Stomach (tissue), 9 donors: ENCODE results near the gene ASPG. TPM values are rescaled to one million over a fixed set of nuclear protein-coding genes. Genes with fewer than 3 reads are reported as not detected.

Source experiments
- DNase-seq, 2 donors: peaks; one replicate each; pipeline versions ENCODE4 v3.0.0 to v3.0.0-alpha.2; 2013 to 2019
- H3K27ac ChIP-seq, 5 donors: fragments of 200-600 bp in 4 of 5; sonication (generic) in 4 of 5; one replicate each; pipeline ENCODE4 v1.5.1; 2013 to 2019; ENCODE audit warnings: mild to moderate bottlenecking in 1 of 5, moderate library complexity in 1 of 5
- H3K27me3 ChIP-seq, 3 donors: fragments of 200-600 bp; sonication (generic); one replicate each; pipeline ENCODE4 v1.5.1; 2017 to 2019; ENCODE audit warnings: mixed run types in 1 of 3
- H3K36me3 ChIP-seq, 4 donors: fragments of 200-600 bp; sonication (generic); 1 replicate in 3 of 4; 2 replicates in 1 of 4; pipeline ENCODE4 v1.5.1; 2016 to 2019
- H3K4me1 ChIP-seq, 4 donors: fragments of 200-600 bp; sonication (generic); one replicate each; pipeline ENCODE4 v1.5.1; 2016 to 2019
- H3K4me3 ChIP-seq, 4 donors: fragments of 200-600 bp; sonication (generic) in 3 of 4; one replicate each; pipeline ENCODE4 v1.5.1; 2016 to 2019; ENCODE audit warnings: mild to moderate bottlenecking in 1 of 4
- H3K9me3 ChIP-seq, 4 donors: fragments of 200-600 bp; sonication (generic); one replicate each; pipeline ENCODE4 v1.5.1; 2016 to 2019
- CTCF ChIP-seq, 7 experiments: fragments of 450-650 bp in 4 of 7; fragments of 200-600 bp in 3 of 7; sonication (generic) in 3 of 7; IDR thresholded peaks; one replicate each; pipeline ENCODE4 v1.5.1; 2016 to 2019; ENCODE audit warnings: antibody characterized with exemption in 7 of 7, control low read depth in 2 of 7, mild to moderate bottlenecking in 1 of 7
- EP300 ChIP-seq: sonication (generic); formaldehyde crosslinking; IDR thresholded peaks from one replicate; pipeline ENCODE4 v1.6.1; 2017; ENCODE audit warnings: antibody characterized with exemption
- POLR2A ChIP-seq, 4 donors: fragments of 450-650 bp; IDR thresholded peaks; one replicate each; pipeline ENCODE4 v1.6.1; 2016; ENCODE audit warnings: antibody characterized with exemption in 4 of 4, control low read depth in 2 of 4, mild to moderate bottlenecking in 1 of 4, moderate library complexity in 1 of 4
- POLR2AphosphoS5 ChIP-seq, 3 donors: sonication (generic); formaldehyde crosslinking; IDR thresholded peaks; one replicate each; pipeline ENCODE4 v1.6.1; 2016; ENCODE audit warnings: antibody characterized with exemption in 3 of 3
- WGBS, 5 donors: extraction: QIAGEN DNeasy Blood & Tissue Kit in 3 of 5; methylation state at CpG; one replicate each; pipeline versions ENCODE4 v1.1.5 to v1.1.7; 2013 to 2018; 5-methylcytosine and 5-hydroxymethylcytosine counted together
- intact Hi-C: fragments of 100-400 bp; cut with DNase I; formaldehyde crosslinking; loops from one replicate; pipeline ENCODE4 v1.15.1; 2023; ENCODE audit warnings: low total_unique reads
- polyA plus RNA-seq, 3 donors: library from polyadenylated mRNA; stranded (reverse); fragments of 200-250 nt; gene quantifications; one replicate each; pipeline ENCODE4 v1.2.3, GENCODE V29; 2013
- total RNA-seq, 5 donors: library from RNA; depleted of rRNA; stranded (reverse); fragments of >200 nt; gene quantifications; one replicate each; pipeline versions ENCODE4 v1.1.0 to v1.2.3, GENCODE V29; 2014 to 2016
- donor health status: healthy with polysubstance abuse.
- donor health status: Bipolar disorder and iron deficiency.
- donor health status: healthy.

ASPG gene
- total and polyA plus RNA-seq, 8 donors: 0.12 to 10.7 (median 4.4) TPM; not detected in 1

GRCh38 chr14:104114421-104115130 lies 29.1 kb downstream of the ASPG start:
- peaks cover 21 to 77% (median 27%) of the 10 kb centered on the region in 3 donors for H3K27me3 ChIP-seq
- intact Hi-C loops: no loop called here
- no peak overlapping the region for H3K27ac ChIP-seq
- H3K36me3 ChIP-seq: no peaks in the 10 kb centered on the region
- no peak for TF ChIP-seq POLR2AphosphoS5 (IDR thresholded peaks at IDR 0.05)
- no peak for TF ChIP-seq EP300
- no peak for TF ChIP-seq POLR2A (IDR thresholded peaks at IDR 0.05)
- TF ChIP-seq CTCF (IDR thresholded peaks at IDR 0.05): no peak
- WGBS, 5 donors: 71 to 85% (median 82%) methylated on average over 13 to 26 of the region's 26 CpGs
- peaks cover 15 to 61% (median 52%) of the 10 kb centered on the region in 4 donors for H3K4me1 ChIP-seq
- H3K9me3 ChIP-seq: no peaks in the 10 kb centered on the region
- no peak overlapping the region for H3K4me3 ChIP-seq
- peak in 1 of 2 donors; percentile 22 for DNase-seq

- H3K4me3 ChIP-seq: no peak overlapping the region
- H3K27me3 ChIP-seq: peaks cover 21 to 82% (median 27%) of the 10 kb centered on the region in 3 donors
- DNase-seq: peak in 1 of 2 donors; percentile 21
- peaks cover 15 to 57% (median 49%) of the 10 kb centered on the region in 4 donors for H3K4me1 ChIP-seq
- TF ChIP-seq POLR2AphosphoS5 (IDR thresholded peaks at IDR 0.05) (no peak), EP300 (no peak)
- H3K9me3 ChIP-seq: no peaks in the 10 kb centered on the region
- intact Hi-C loops: no loop called here
- H3K27ac ChIP-seq: no peak overlapping the region
- WGBS, 5 donors: 81 to 89% (median 86%) methylated on average over 11 of the region's 11 CpGs
- H3K36me3 ChIP-seq: no peaks in the 10 kb centered on the region
Measured at GRCh38 chr14:104115131-104115600, 29.7 kb downstream of the ASPG start.

GRCh38 chr14:104115691-104116287 lies 30.3 kb downstream of the ASPG start:
- Histone ChIP-seq H3K27ac (peak overlapping the region; percentile 79 to 91 (median 85)), H3K4me3 (peak overlapping the region; percentile 49 to 60 (median 56)), H3K4me1 (peaks cover 15 to 56% (median 44%) of the 10 kb centered on the region in 4 donors), H3K36me3 (no peaks in the 10 kb centered on the region), H3K27me3 (peaks cover 21 to 89% (median 27%) of the 10 kb centered on the region in 3 donors), H3K9me3 (no peaks in the 10 kb centered on the region)
- intact Hi-C loops: no loop called here
- DNase-seq: peak in 1 of 2 donors; percentile 3
- TF ChIP-seq CTCF (IDR thresholded peaks at IDR 0.05): no peak
- TF ChIP-seq POLR2AphosphoS5 (IDR thresholded peaks at IDR 0.05): no peak
- no peak for TF ChIP-seq POLR2A (IDR thresholded peaks at IDR 0.05)
- no peak for TF ChIP-seq EP300
- WGBS, 5 donors: 68 to 92% (median 75%) methylated on average over 6 to 9 of the region's 9 CpGs

- WGBS, 5 donors: 5 to 12% (median 8%) methylated on average over 8 to 19 of the region's 19 CpGs
- Histone ChIP-seq H3K27ac (peak overlapping the region; percentile 79 to 91 (median 85)), H3K27me3 (peaks cover 21 to 93% (median 27%) of the 10 kb centered on the region in 3 donors), H3K4me1 (peaks cover 15 to 54% (median 38%) of the 10 kb centered on the region in 4 donors), H3K36me3 (no peaks in the 10 kb centered on the region), H3K9me3 (no peaks in the 10 kb centered on the region), H3K4me3 (peak overlapping the region; percentile 49 to 60 (median 56))
- TF ChIP-seq POLR2AphosphoS5 (IDR thresholded peaks at IDR 0.05) (no peak), CTCF (IDR thresholded peaks at IDR 0.05) (no peak), POLR2A (IDR thresholded peaks at IDR 0.05) (no peak)
- peak; percentile 59 to 61 for DNase-seq
- intact Hi-C loops: no loop called here
Measured at GRCh38 chr14:104116288-104116755, 30.8 kb downstream of the ASPG start.
